GM10266 (cell line): Measurements from ENCODE around the gene SLC37A4.

Source experiments
- DNase-seq: peaks from one replicate; pipeline ENCODE4 v3.0.0; 2012; ENCODE audit errors: extremely low spot score
- TF ChIP-seq, protein P1 (sequence below): IDR thresholded peaks from 2 replicates; pipeline ENCODE4 v1.5.1; 2012; ENCODE audit warnings: mild to moderate bottlenecking, low read depth; ENCODE audit not compliant: control insufficient read depth, insufficient read depth; ENCODE audit errors: missing control alignments

Gene SLC37A4

DNA sequence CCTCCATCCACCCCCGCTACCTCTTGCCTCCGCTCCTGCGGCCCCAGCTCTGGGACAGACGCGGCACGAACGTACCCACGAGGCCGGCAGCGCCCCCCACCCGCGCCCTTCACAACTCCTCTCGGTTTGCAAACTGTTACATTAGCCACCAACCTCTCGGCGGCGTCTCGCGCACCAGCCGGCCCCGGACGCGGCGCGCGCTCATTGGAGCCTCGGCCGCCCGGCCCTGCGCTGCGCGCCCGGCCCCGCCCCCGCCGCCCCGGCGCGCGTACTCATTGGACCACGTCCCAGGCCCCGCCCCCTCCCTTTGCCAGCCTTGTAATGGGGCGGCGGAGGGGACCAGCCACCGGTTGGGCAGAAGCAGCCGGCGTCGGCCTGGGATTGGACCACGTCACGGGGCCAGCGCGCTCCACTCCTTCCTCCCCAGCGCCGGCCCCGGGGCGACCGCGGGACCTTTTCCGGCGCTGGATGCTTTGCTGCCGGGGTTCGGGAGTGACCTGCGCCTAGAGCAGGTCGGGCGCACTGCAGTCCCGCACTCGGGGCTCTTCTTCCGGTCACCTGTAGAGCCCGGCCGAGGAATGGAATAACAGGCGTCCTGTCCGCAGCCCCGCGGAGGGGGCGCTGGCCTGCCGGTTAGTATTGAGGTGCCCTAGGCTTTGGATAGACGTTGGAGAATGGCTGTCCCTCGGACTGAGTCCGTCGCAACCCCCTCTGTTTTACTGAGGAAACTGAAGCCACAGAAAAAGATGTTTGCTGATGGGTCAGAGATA is 26.5 kb upstream of the SLC37A4 start, which contains the start of gene HYOU1:
TSS of gene HYOU1 (minus strand) at position 206 of the 770 bp plus-strand sequence. CDS start 1,045 bp downstream, outside the sequence.
- TF ChIP-seq, protein P1, sequence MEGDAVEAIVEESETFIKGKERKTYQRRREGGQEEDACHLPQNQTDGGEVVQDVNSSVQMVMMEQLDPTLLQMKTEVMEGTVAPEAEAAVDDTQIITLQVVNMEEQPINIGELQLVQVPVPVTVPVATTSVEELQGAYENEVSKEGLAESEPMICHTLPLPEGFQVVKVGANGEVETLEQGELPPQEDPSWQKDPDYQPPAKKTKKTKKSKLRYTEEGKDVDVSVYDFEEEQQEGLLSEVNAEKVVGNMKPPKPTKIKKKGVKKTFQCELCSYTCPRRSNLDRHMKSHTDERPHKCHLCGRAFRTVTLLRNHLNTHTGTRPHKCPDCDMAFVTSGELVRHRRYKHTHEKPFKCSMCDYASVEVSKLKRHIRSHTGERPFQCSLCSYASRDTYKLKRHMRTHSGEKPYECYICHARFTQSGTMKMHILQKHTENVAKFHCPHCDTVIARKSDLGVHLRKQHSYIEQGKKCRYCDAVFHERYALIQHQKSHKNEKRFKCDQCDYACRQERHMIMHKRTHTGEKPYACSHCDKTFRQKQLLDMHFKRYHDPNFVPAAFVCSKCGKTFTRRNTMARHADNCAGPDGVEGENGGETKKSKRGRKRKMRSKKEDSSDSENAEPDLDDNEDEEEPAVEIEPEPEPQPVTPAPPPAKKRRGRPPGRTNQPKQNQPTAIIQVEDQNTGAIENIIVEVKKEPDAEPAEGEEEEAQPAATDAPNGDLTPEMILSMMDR, result peak; percentile 28

DNA sequence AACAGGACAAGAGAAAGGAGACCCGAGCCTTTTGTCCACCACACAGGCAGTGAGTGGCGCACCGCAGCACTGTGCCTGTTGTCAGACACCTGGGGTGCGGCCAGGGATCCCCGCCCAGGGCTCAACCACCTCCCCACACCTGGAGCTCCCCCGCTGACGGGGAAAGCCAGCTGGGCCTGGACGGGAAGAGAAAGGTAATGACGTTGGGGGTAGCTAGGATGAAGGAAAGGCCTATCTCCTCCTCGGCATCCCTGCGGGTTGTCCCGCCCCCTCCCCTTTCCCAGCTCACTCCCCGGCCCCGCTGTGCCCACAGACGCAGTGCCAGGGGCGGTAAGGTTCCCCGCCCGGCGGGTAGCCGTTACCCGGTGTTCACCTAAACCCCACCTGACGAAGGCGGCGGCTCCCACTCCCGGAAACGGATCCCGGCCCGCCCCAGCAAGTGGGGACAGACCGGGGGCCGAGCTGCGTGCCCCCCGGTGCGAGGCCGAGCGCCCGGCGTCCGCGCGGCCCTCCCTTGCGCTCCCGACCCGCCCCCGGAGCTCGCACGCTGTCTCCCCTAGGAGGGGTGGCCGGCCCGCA is 25.8 kb upstream of the SLC37A4 start:
- DNase-seq, result peak; percentile 37
- TF ChIP-seq, protein P1, result no peak

More for the DNA sequence above, 26.5 kb upstream of the SLC37A4 start, which contains the start of gene HYOU1:
- peak; percentile 99 for DNase-seq

DNA sequence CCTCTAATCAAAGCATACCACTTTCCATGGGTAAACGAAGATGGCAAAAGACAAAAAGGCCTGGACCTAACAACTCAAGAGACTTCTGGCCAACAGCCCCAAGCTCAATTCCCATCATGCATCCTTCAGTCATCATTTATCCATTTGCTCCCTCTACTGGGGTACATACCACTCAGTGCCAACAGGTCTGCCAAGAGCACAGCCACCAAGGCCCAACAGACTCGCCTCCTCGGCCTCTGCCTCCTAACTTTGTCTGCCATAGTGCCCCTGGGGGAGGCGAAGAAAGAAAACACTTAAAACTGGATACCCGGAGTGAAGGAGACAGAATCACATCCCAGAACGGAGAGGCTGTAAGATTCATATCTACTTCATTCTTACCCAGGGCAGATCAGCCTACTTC is 25.2 kb upstream of the SLC37A4 start:
- TF ChIP-seq, protein P1, result peak; percentile 34
- DNase-seq, result no peak

DNA sequence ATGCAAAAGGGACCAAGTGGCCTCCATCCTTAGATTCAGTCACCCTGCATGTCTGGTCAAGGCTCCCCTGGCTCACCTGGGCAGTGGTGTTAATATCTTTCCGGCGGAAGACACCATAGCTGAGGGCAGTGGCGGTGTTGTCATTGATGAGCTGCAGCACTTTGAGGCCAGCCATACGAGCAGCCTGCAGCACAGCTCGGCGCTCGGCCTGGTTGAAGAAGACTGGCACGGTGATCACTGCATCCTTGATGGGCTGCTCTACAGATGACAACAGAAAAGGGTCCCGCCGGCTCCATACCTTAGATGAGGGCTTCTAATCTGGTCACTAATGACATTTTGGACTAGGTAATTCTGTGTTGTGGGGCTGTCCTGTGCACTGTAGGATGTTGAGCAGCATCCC is 23.7 kb upstream of the SLC37A4 start:
- TF ChIP-seq, protein P1, result no peak
- DNase-seq, result no peak

DNA sequence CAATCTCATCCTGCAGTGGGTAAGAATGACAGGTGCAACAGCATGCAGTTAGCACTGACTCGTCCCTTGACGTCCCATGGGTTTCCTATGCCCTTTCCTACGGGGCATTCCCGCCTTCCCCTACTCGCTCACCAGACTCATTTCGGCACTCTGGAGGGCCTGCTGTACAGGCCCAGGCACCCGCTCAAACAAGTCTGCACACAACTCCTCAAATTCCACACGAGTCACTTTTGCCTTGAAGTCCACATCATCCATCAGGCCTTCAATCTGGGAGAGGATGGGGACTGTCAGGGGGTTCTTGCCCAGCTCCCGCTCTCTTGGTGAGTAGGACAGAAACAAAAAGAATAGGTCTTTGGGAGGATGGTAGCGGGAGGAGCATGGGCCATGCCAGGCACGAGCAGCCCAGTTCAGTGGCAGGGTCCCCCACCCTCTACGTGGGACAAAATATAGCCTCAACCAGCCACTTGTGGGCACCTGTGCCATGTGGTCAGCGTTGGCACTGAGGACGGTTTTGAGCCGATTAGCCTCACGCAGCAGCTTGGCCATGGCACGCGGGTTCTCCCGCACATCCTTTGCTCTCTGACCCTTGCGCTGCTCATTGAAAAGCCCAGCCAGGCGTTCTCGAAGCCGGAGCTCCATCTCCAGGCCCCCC is 21.6 kb upstream of the SLC37A4 start:
- TF ChIP-seq, protein P1, result no peak
- DNase-seq, result no peak

DNA sequence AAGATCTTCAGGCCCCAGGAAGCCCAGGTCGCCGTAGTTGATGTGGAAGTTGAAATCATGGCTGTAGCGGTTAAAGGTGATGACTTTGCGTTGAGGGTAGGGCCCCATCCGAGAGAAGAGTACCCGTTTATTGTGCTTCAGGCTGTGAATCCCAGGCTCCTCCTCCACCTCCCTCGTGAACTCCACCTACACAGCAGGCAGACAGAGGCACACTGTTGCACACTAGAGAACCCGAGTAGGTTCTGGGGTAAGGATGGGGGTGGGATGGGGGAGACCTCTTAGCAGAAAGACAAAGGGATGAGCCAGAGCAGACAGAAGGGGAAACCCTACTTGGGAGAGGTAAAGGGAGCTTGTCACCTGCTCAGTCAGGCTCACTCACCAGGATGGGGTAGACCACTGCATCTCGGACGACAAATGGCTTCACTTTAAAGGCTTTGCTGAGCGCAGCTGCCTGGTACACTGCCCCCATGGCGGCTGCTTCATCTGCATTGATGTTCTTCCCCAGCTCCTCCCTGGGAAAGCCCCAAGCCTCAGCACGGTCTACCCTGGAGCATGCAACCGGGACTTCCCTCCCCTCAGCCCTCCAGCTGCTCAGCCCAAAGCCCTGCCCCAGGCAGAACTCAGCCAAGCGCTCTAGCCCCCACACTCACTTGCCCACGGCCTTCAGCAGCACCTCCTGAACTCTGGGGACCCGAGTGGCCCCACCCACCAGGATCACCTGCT is 20.9 kb upstream of the SLC37A4 start:
- TF ChIP-seq, protein P1, result no peak
- peak; percentile 80 for DNase-seq
